AG04449 (cell line): ENCODE data around the gene SDCCAG8.

Source experiments
- CTCF ChIA-PET: fragments of 350-600 bp; formaldehyde crosslinking; extraction: SDS; loops from one replicate; lab custom pipeline; 2021; ENCODE audit warnings: antibody characterized with exemption; lab: Yijun Ruan, JAX
- POLR2A ChIA-PET: fragments of 400-600, 350-600 bp; formaldehyde crosslinking; extraction: SDS; loops from one replicate; lab custom pipeline; 2020; ENCODE audit warnings: antibody characterized with exemption, inconsistent platforms; lab: Yijun Ruan, JAX
- DNase-seq: peaks from one replicate; pipeline ENCODE4 v3.0.0-alpha.2; 2010; ENCODE audit warnings: low read depth, low spot score
- H3K4me3 ChIP-seq: 2 replicates; pipeline ENCODE4 v1.5.1; 2011; ENCODE audit warnings: low read depth, mild to moderate bottlenecking, control low read depth, low read length
- TF ChIP-seq, protein P1 (sequence below): IDR thresholded peaks from one replicate; pipeline ENCODE4 v1.5.1; 2011; ENCODE audit warnings: mild to moderate bottlenecking, moderate library complexity, low read length, control low read depth, inconsistent platforms; ENCODE audit not compliant: insufficient read depth; ENCODE audit errors: missing control alignments

Gene SDCCAG8

GRCh38 chr1:243253211-243253925 is 2.5 kb upstream of the SDCCAG8 start:
- TF ChIP-seq, protein P1, sequence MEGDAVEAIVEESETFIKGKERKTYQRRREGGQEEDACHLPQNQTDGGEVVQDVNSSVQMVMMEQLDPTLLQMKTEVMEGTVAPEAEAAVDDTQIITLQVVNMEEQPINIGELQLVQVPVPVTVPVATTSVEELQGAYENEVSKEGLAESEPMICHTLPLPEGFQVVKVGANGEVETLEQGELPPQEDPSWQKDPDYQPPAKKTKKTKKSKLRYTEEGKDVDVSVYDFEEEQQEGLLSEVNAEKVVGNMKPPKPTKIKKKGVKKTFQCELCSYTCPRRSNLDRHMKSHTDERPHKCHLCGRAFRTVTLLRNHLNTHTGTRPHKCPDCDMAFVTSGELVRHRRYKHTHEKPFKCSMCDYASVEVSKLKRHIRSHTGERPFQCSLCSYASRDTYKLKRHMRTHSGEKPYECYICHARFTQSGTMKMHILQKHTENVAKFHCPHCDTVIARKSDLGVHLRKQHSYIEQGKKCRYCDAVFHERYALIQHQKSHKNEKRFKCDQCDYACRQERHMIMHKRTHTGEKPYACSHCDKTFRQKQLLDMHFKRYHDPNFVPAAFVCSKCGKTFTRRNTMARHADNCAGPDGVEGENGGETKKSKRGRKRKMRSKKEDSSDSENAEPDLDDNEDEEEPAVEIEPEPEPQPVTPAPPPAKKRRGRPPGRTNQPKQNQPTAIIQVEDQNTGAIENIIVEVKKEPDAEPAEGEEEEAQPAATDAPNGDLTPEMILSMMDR: no peak
- POLR2A ChIA-PET: interaction anchor here (0.9 kb wide), 1 partner anchor 33 kb away, joined by 3 read pairs; no protein-coding TSS in a partner anchor
- CTCF ChIA-PET: interaction anchor here (0.9 to 1.3 kb wide), 2 partner anchors 19 to 69 kb away, joined by 3 read pairs; no protein-coding TSS in a partner anchor
- peak overlapping the region; percentile 88 for H3K4me3 ChIP-seq
- no peak for DNase-seq

- DNase-seq: no peak
- ChIA-PET POLR2A (interaction anchor here (2.2 to 2.9 kb wide), 2 partner anchors 15 to 19 kb away, joined by 8 to 12 read pairs; no protein-coding TSS in a partner anchor), CTCF (interaction anchor here (0.9 to 1.3 kb wide), 2 partner anchors 19 to 68 kb away, joined by 3 read pairs; no protein-coding TSS in a partner anchor)
- H3K4me3 ChIP-seq: peak overlapping the region; percentile 88
- TF ChIP-seq, protein P1: no peak
Observed at GRCh38 chr1:243253926-243254232, 2.0 kb upstream of the SDCCAG8 start.

DNA sequence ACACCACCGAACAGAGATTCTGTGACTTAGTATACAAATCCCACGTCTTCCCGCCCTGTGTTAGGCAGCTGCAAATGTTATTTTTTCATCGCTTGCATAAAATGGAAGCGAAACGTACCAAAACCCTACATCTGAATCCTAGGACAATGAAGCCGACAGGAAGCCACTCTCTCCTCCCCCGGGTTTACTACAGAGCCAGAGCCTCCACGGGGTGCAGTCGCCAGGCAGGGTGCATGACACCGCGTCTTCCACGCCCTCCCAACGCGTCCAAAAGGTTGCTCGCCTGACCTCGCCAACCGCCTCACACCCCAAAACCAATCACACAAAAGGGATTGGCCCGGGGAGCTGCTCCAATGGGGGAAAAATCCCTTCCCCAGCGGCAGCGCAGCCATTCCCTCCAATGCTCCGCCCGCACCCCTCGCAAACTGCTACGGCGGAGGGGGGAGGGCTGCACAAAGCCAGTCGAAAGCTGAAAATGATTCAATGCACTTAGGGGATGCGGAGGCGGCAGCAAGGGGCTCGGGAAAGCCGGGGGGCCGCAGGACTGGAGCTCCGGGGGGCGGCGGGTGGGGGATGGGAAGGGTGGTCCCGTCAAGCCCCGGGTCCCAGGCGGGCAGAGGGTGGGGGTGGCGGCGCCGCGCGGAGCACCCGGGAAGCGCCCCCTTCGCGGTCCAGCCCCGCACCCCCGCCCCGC is 1.5 kb upstream of the SDCCAG8 start:
- DNase-seq: no peak
- TF ChIP-seq, protein P1: no peak
- POLR2A ChIA-PET: interaction anchor here (1.5 to 2.9 kb wide), 3 partner anchors 11 to 18 kb away, joined by 4 to 12 read pairs (median 8); no protein-coding TSS in a partner anchor
- peak overlapping the region; percentile 88 for H3K4me3 ChIP-seq
- CTCF ChIA-PET: interaction anchor here (1.3 to 2.4 kb wide), 2 partner anchors 11 to 68 kb away, joined by 3 to 11 read pairs; no protein-coding TSS in a partner anchor

DNA sequence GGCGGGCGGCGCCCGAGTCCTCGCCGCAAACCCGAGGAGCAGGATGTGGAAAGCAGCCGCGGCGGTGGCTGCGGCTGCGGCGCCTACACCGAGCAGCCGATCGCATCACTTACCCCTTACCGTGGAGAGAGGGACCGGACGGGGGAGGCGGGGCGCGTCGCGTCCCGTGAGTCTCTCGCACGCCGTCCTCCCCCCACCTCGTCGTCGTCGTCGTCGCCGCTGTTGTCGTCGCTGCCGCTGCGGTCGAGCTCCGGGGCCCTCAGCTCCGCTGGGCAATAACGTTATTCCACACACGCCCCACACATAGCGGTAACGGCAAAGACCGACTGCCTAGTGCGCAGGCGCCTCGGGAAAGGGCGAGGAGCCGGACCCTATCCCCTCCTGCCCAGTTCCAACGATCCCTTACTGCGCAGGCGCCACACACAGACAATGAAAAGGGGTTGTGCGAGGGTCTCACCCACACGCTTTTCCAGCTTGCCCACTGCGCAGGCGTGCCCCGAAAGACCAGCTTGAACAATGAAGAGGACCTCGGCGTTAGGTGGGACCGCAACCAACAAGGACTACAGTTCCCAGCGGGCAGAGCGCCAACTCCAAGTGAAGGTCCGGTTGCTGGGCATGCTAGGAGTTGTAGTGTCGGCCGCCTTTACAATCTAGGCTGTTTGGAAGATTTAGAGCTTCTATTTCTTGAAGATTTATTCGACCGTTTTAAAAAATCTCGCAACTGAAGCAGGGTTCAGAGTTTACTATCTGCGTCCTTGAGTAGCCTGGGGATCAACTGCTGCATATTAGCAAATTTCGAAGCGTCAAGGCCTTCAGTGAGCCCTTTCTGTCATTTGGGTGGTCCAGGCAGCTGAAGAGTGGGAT is 682 bp upstream of the SDCCAG8 start, which contains the start of gene CEP170:
Gene CEP170, minus strand, starts transcription at position 355 of the 864 bp plus-strand sequence. CDS start 30,001 bp downstream, outside the sequence.
- CTCF ChIA-PET: interaction anchor here (1.0 to 2.4 kb wide), 4 partner anchors 8 to 15 kb away, joined by 3 to 11 read pairs (median 4); no protein-coding TSS in a partner anchor

GRCh38 chr1:243256590-243256989 is 749 bp downstream of the SDCCAG8 start:
- TF ChIP-seq, protein P1: no peak
- CTCF ChIA-PET: interaction anchor here (0.8 to 2.4 kb wide), 4 partner anchors 9 to 29 kb away, joined by 3 to 11 read pairs (median 3); no protein-coding TSS in a partner anchor
- peak overlapping the region; percentile 85 for H3K4me3 ChIP-seq
- POLR2A ChIA-PET: interaction anchor here (0.6 to 2.9 kb wide), 2 partner anchors 13 to 1396 kb away, joined by 3 to 12 read pairs; no protein-coding TSS in a partner anchor
- DNase-seq: no peak

More for the DNA sequence above, 682 bp upstream of the SDCCAG8 start, which contains the start of gene CEP170:
- peak within 1 kb of the TSS; percentile 88 for H3K4me3 ChIP-seq
- DNase-seq: peak; percentile 73
- TF ChIP-seq, protein P1: no peak
- POLR2A ChIA-PET: interaction anchor here (0.6 to 2.9 kb wide), 7 partner anchors 10 to 50 kb away, joined by 3 to 12 read pairs (median 4); no protein-coding TSS in a partner anchor
